Neural cell (in vitro differentiated cells): ENCODE measurements around the gene NCAM1. TPM values are rescaled to one million over a fixed set of nuclear protein-coding genes. Genes with fewer than 3 reads are reported as not detected.

Experiments used
- H2AFZ ChIP-seq: fragments of 200-600, 300-800 bp; sonication (generic), shearing (Covaris generic); 2 replicates; pipeline ENCODE4 v1.6.0; 2014; ENCODE audit warnings: low read depth, mild to moderate bottlenecking, antibody characterized with exemption, low read length, moderate library complexity
- H3F3A ChIP-seq: fragments of 200-600 bp; shearing (Covaris generic); 2 replicates; pipeline ENCODE4 v1.6.1; 2016; ENCODE audit warnings: mild to moderate bottlenecking, moderate library complexity, mixed read lengths, antibody characterized with exemption, low read length; ENCODE audit not compliant: insufficient read depth, poor library complexity, severe bottlenecking
- H3K27ac ChIP-seq: fragments of 200-600, 300-800 bp; sonication (generic), shearing (Covaris generic); 2 replicates; pipeline ENCODE4 v1.5.1; 2014; ENCODE audit warnings: mild to moderate bottlenecking, low read length, moderate library complexity
- H3K27me3 ChIP-seq: fragments of 300-800, 200-600 bp; sonication (generic), shearing (Covaris generic); 2 replicates; pipeline ENCODE4 v1.6.0; 2014; ENCODE audit warnings: mild to moderate bottlenecking, low read depth, low read length, moderate library complexity; ENCODE audit not compliant: insufficient read depth
- H3K36me3 ChIP-seq: fragments of 300-800, 200-600 bp; sonication (generic), shearing (Covaris generic); 2 replicates; pipeline ENCODE4 v1.5.1; 2014; ENCODE audit warnings: mild to moderate bottlenecking, antibody characterized with exemption, low read length, moderate library complexity; ENCODE audit not compliant: insufficient read depth
- H3K4me2 ChIP-seq: fragments of 300-800, 200-600 bp; sonication (generic), shearing (Covaris generic); 2 replicates; pipeline ENCODE4 v1.6.0; 2014; ENCODE audit warnings: mild to moderate bottlenecking, low read length
- H3K4me3 ChIP-seq: fragments of 300-800, 200-600 bp; sonication (generic), shearing (Covaris generic); 2 replicates; pipeline ENCODE4 v1.5.1; 2014; ENCODE audit warnings: mild to moderate bottlenecking, low read length, moderate library complexity
- H3K79me2 ChIP-seq: fragments of 200-600 bp; shearing (Covaris generic); replicated peaks from 2 replicates; pipeline ENCODE4 v1.6.0; 2014; ENCODE audit warnings: mild to moderate bottlenecking, low read length, moderate library complexity; ENCODE audit not compliant: insufficient read depth
- H3K9ac ChIP-seq: fragments of 300-800, 200-600 bp; sonication (generic), shearing (Covaris generic); 2 replicates; pipeline ENCODE4 v1.6.1; 2016; ENCODE audit warnings: mild to moderate bottlenecking, low read length, mixed read lengths
- H3K9me2 ChIP-seq: fragments of 200-600 bp; shearing (Covaris generic); 2 replicates; pipeline ENCODE4 v1.6.1; 2016; ENCODE audit warnings: mild to moderate bottlenecking, low read length, mixed read lengths; ENCODE audit not compliant: insufficient read depth
- H3K9me3 ChIP-seq: fragments of 200-600, 300-800 bp; sonication (generic), shearing (Covaris generic); 2 replicates; pipeline ENCODE4 v1.6.1; 2016; ENCODE audit warnings: mild to moderate bottlenecking, mixed run types, low read length, moderate library complexity, mixed read lengths
- H4K20me1 ChIP-seq: fragments of 200-600 bp; shearing (Covaris generic); 2 replicates; pipeline ENCODE4 v1.6.1; 2016; ENCODE audit warnings: mild to moderate bottlenecking, mixed run types; ENCODE audit not compliant: insufficient read depth
- CTCF ChIP-seq: fragments of 450-650 bp; IDR thresholded peaks from 2 replicates; pipeline ENCODE4 v1.5.1; 2014; ENCODE audit warnings: antibody characterized with exemption, mild to moderate bottlenecking, moderate library complexity; ENCODE audit not compliant: poor library complexity, severe bottlenecking
- EP300 ChIP-seq: fragments of 450-650 bp; conservative IDR thresholded peaks from 2 replicates; pipeline ENCODE4 v1.6.1; 2014; ENCODE audit warnings: antibody characterized with exemption, mild to moderate bottlenecking, moderate library complexity; ENCODE audit not compliant: poor library complexity, severe bottlenecking
- EZH2 ChIP-seq: fragments of 200-600, 300-800 bp; shearing (Covaris generic), sonication (generic); IDR thresholded peaks from 2 replicates; pipeline ENCODE4 v1.6.1; 2014; ENCODE audit warnings: antibody characterized with exemption, low read length, borderline replicate concordance, mild to moderate bottlenecking; ENCODE audit not compliant: insufficient read depth, poor library complexity, severe bottlenecking
- MXI1 ChIP-seq: fragments of 450-650 bp; conservative IDR thresholded peaks from 2 replicates; pipeline ENCODE4 v1.6.1; 2014; ENCODE audit warnings: antibody characterized with exemption, mild to moderate bottlenecking; ENCODE audit not compliant: poor library complexity, severe bottlenecking
- POLR2AphosphoS5 ChIP-seq: IDR thresholded peaks from 2 replicates; pipeline ENCODE4 v1.6.1; 2012
- RAD21 ChIP-seq: fragments of 450-650 bp; conservative IDR thresholded peaks from 2 replicates; pipeline ENCODE4 v1.6.1; 2014; ENCODE audit warnings: antibody characterized with exemption, mild to moderate bottlenecking, moderate library complexity
- REST ChIP-seq: IDR thresholded peaks from 2 replicates; pipeline ENCODE4 v1.6.1; 2012; ENCODE audit warnings: borderline replicate concordance
- SMC3 ChIP-seq: fragments of 450-650 bp; conservative IDR thresholded peaks from 2 replicates; pipeline ENCODE4 v1.6.1; 2014; ENCODE audit warnings: antibody characterized with exemption, mild to moderate bottlenecking, moderate library complexity; ENCODE audit not compliant: poor library complexity
- TAF1 ChIP-seq: IDR thresholded peaks from 2 replicates; pipeline ENCODE4 v1.6.1; 2012; ENCODE audit warnings: low read depth
- polyA plus RNA-seq: library from polyadenylated mRNA; depleted of rRNA; stranded (reverse); fragments of >200 nt; gene quantifications from 2 replicates; pipeline ENCODE4 v1.2.3, GENCODE V29; 2014

NCAM1 gene
- polyA plus RNA-seq, 1 donor from 2014 or later = 120 TPM

- H3K27ac ChIP-seq = no peak overlapping the region
- H3K9ac ChIP-seq = no peak overlapping the region
Observed at GRCh38 chr11:113198972-113199661, 237.9 kb downstream of the NCAM1 start.

GRCh38 chr11:113199866-113200265, 238.6 kb downstream of the NCAM1 start:
- H4K20me1 ChIP-seq = no peaks in the 10 kb centered on the region
- H3K79me2 ChIP-seq = peaks cover 23% of the 10 kb centered on the region
- H3F3A ChIP-seq = no peaks in the 10 kb centered on the region
- H3K4me3 ChIP-seq = peak overlapping the region; percentile 54
- H3K9ac ChIP-seq = peak overlapping the region; percentile 66
- no peak overlapping the region for H2AFZ ChIP-seq
- no peaks in the 10 kb centered on the region for H3K9me2 ChIP-seq
- H3K27ac ChIP-seq = peak overlapping the region; percentile 91
- H3K4me2 ChIP-seq = no peak overlapping the region
- H3K36me3 ChIP-seq = no peaks in the 10 kb centered on the region
- H3K9me3 ChIP-seq = no peaks in the 10 kb centered on the region
- no peaks in the 10 kb centered on the region for H3K27me3 ChIP-seq
- TF ChIP-seq RAD21 = no peak
- no peak for TF ChIP-seq MXI1
- no peak for TF ChIP-seq REST

More at GRCh38 chr11:113198972-113199661, 237.9 kb downstream of the NCAM1 start:
- Histone ChIP-seq H3K27me3 (no peaks in the 10 kb centered on the region), H3F3A (no peaks in the 10 kb centered on the region), H3K9me3 (no peaks in the 10 kb centered on the region), H3K9me2 (no peaks in the 10 kb centered on the region), H4K20me1 (no peaks in the 10 kb centered on the region), H3K4me2 (no peak overlapping the region), H3K79me2 (peaks cover 23% of the 10 kb centered on the region), H3K4me3 (no peak overlapping the region), H2AFZ (no peak overlapping the region), H3K36me3 (no peaks in the 10 kb centered on the region)
- TF ChIP-seq EZH2 (no peak), RAD21 (no peak), EP300 (no peak), REST (no peak), POLR2AphosphoS5 (no peak), TAF1 (no peak), MXI1 (no peak), CTCF (no peak), SMC3 (no peak)
